Liver (tissue), 9 donors: ENCODE data around the gene TBC1D26. TPM values are rescaled to one million over a fixed set of nuclear protein-coding genes. Genes with fewer than 3 reads are reported as not detected.

Experiments
- DNase-seq: peaks from one replicate; pipeline ENCODE4 v3.0.0-alpha.2; 2017; ENCODE audit warnings: low spot score
- H3K27ac ChIP-seq, 2 donors: one replicate each; pipeline ENCODE4 v1.7.0; 2013; ENCODE audit warnings: inconsistent platforms in 2 of 2, low read length in 2 of 2, control low read depth in 1 of 2, low read depth in 1 of 2, mild to moderate bottlenecking in 1 of 2
- H3K27me3 ChIP-seq, 4 donors: one replicate each; pipeline versions ENCODE4 v1.6.1 to v1.7.0; 2013; ENCODE audit warnings: low read length in 3 of 4, inconsistent platforms in 1 of 4, mild to moderate bottlenecking in 1 of 4, moderate library complexity in 1 of 4; ENCODE audit not compliant: control insufficient read depth in 4 of 4, insufficient read depth in 4 of 4
- H3K36me3 ChIP-seq, 4 donors: one replicate each; pipeline versions ENCODE4 v1.6.1 to v1.7.0; 2013; ENCODE audit warnings: low read length in 3 of 4, mild to moderate bottlenecking in 3 of 4, low read depth in 1 of 4, moderate library complexity in 1 of 4; ENCODE audit not compliant: control insufficient read depth in 4 of 4, insufficient read depth in 3 of 4
- H3K4me1 ChIP-seq, 4 donors: one replicate each; pipeline versions ENCODE4 v1.6.1 to v1.7.0; 2013; ENCODE audit warnings: low read length in 3 of 4, mild to moderate bottlenecking in 3 of 4, moderate library complexity in 1 of 4; ENCODE audit not compliant: control insufficient read depth in 4 of 4, insufficient read depth in 4 of 4
- H3K4me3 ChIP-seq, 3 donors: one replicate each; pipeline versions ENCODE4 v1.6.1 to v1.7.0; 2013; ENCODE audit warnings: low read length in 3 of 3, control low read depth in 1 of 3, low read depth in 1 of 3, mild to moderate bottlenecking in 1 of 3
- H3K9ac ChIP-seq, 2 donors: one replicate each; pipeline ENCODE4 v1.7.0; 2013; ENCODE audit warnings: low read length in 2 of 2, mild to moderate bottlenecking in 2 of 2, moderate library complexity in 2 of 2, control low read depth in 1 of 2, low read depth in 1 of 2
- H3K9me3 ChIP-seq, 4 donors: one replicate each; pipeline versions ENCODE4 v1.6.1 to v1.7.0; 2013; ENCODE audit warnings: low read length in 3 of 4; ENCODE audit not compliant: control insufficient read depth in 4 of 4
- EGR1 ChIP-seq, 2 donors: IDR thresholded peaks; 2 replicates each; pipeline ENCODE4 v1.6.1; 2016 to 2018; ENCODE audit warnings: antibody characterized with exemption in 2 of 2, low read depth in 2 of 2
- FOXA1 ChIP-seq: IDR thresholded peaks from 2 replicates; pipeline ENCODE4 v1.6.1; 2016; ENCODE audit warnings: antibody characterized with exemption
- FOXA2 ChIP-seq: IDR thresholded peaks from 2 replicates; pipeline ENCODE4 v1.6.1; 2016; ENCODE audit warnings: antibody characterized with exemption
- HNF4A ChIP-seq, 2 donors: conservative IDR thresholded peaks; 2 replicates each; pipeline ENCODE4 v1.6.1; 2016; ENCODE audit warnings: antibody characterized with exemption in 2 of 2, mild to moderate bottlenecking in 2 of 2
- HNF4G ChIP-seq: IDR thresholded peaks from 2 replicates; pipeline ENCODE4 v1.6.1; 2016; ENCODE audit warnings: antibody characterized with exemption
- NR2F2 ChIP-seq: IDR thresholded peaks from 2 replicates; pipeline ENCODE4 v1.6.1; 2016; ENCODE audit warnings: antibody characterized with exemption
- RAD21 ChIP-seq, 2 donors: IDR thresholded peaks; 2 replicates each; pipeline ENCODE4 v1.6.1; 2016; ENCODE audit warnings: antibody characterized with exemption in 2 of 2, mild to moderate bottlenecking in 2 of 2
- TAF1 ChIP-seq: conservative IDR thresholded peaks from 2 replicates; pipeline ENCODE4 v1.6.1; 2016; ENCODE audit warnings: antibody characterized with exemption, mild to moderate bottlenecking
- YY1 ChIP-seq: IDR thresholded peaks from 2 replicates; pipeline ENCODE4 v1.6.1; 2016; ENCODE audit warnings: antibody characterized with exemption, mild to moderate bottlenecking
- WGBS: extraction: QIAGEN DNeasy Blood & Tissue Kit; methylation state at CpG from one replicate; pipeline ENCODE4 v1.1.7; 2013; 5-methylcytosine and 5-hydroxymethylcytosine counted together
- polyA plus RNA-seq, 2 donors: library from polyadenylated mRNA; stranded (reverse) in 1 of 2; unstranded in 1 of 2; fragments of 200-250 nt in 1 of 2; fragments of >200 nt in 1 of 2; fragmentation: Nextera tagmentation in 1 of 2; extraction: Ambion mirVana in 1 of 2; gene quantifications; one replicate each; pipeline versions ENCODE4 v1.2.1 to v1.2.3, GENCODE V29; 2013 to 2015
- total RNA-seq, 2 donors: library from RNA; depleted of rRNA; stranded (reverse); fragments of >200 nt; gene quantifications; one replicate each; pipeline ENCODE4 v1.2.3, GENCODE V29; 2014
- TF ChIP-seq, protein P1 (sequence below): IDR thresholded peaks from 2 replicates; pipeline ENCODE4 v1.6.1; 2016; ENCODE audit warnings: antibody characterized with exemption
- TF ChIP-seq, protein P2 (sequence below): IDR thresholded peaks from 2 replicates; pipeline ENCODE4 v1.6.1; 2016; ENCODE audit warnings: antibody characterized with exemption, mild to moderate bottlenecking
- TF ChIP-seq, protein P3 (sequence below): IDR thresholded peaks from 2 replicates; pipeline ENCODE4 v1.6.1; 2016; ENCODE audit warnings: antibody characterized with exemption
- donor health status: healthy.
- donor health status: healthy.
- donor health status: healthy.
- donor health status: healthy.
- donor health status: healthy.

The TBC1D26 gene
- total and polyA plus RNA-seq, 4 donors, result not detected

GRCh38 chr17:15742051-15742795, 10.1 kb downstream of the TBC1D26 start:
- TF ChIP-seq EGR1 (IDR thresholded peaks at IDR 0.05; ENCODE audit: low read depth in 2 of 2) (no peak), RAD21 (IDR thresholded peaks at IDR 0.05) (no peak), TAF1 (no peak), FOXA2 (no peak), HNF4G (no peak), YY1 (no peak), NR2F2 (no peak)
- TF ChIP-seq, protein P1, sequence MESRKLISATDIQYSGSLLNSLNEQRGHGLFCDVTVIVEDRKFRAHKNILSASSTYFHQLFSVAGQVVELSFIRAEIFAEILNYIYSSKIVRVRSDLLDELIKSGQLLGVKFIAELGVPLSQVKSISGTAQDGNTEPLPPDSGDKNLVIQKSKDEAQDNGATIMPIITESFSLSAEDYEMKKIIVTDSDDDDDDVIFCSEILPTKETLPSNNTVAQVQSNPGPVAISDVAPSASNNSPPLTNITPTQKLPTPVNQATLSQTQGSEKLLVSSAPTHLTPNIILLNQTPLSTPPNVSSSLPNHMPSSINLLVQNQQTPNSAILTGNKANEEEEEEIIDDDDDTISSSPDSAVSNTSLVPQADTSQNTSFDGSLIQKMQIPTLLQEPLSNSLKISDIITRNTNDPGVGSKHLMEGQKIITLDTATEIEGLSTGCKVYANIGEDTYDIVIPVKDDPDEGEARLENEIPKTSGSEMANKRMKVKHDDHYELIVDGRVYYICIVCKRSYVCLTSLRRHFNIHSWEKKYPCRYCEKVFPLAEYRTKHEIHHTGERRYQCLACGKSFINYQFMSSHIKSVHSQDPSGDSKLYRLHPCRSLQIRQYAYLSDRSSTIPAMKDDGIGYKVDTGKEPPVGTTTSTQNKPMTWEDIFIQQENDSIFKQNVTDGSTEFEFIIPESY, result no peak
- TF ChIP-seq, protein P2, sequence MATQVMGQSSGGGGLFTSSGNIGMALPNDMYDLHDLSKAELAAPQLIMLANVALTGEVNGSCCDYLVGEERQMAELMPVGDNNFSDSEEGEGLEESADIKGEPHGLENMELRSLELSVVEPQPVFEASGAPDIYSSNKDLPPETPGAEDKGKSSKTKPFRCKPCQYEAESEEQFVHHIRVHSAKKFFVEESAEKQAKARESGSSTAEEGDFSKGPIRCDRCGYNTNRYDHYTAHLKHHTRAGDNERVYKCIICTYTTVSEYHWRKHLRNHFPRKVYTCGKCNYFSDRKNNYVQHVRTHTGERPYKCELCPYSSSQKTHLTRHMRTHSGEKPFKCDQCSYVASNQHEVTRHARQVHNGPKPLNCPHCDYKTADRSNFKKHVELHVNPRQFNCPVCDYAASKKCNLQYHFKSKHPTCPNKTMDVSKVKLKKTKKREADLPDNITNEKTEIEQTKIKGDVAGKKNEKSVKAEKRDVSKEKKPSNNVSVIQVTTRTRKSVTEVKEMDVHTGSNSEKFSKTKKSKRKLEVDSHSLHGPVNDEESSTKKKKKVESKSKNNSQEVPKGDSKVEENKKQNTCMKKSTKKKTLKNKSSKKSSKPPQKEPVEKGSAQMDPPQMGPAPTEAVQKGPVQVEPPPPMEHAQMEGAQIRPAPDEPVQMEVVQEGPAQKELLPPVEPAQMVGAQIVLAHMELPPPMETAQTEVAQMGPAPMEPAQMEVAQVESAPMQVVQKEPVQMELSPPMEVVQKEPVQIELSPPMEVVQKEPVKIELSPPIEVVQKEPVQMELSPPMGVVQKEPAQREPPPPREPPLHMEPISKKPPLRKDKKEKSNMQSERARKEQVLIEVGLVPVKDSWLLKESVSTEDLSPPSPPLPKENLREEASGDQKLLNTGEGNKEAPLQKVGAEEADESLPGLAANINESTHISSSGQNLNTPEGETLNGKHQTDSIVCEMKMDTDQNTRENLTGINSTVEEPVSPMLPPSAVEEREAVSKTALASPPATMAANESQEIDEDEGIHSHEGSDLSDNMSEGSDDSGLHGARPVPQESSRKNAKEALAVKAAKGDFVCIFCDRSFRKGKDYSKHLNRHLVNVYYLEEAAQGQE, result no peak
- TF ChIP-seq, protein P3, sequence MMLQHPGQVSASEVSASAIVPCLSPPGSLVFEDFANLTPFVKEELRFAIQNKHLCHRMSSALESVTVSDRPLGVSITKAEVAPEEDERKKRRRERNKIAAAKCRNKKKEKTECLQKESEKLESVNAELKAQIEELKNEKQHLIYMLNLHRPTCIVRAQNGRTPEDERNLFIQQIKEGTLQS, result no peak
- DNase-seq, result no peak

GRCh38 chr17:15742921-15743320, 10.8 kb downstream of the TBC1D26 start:
- no peak for TF ChIP-seq FOXA1
- no peak for TF ChIP-seq YY1
- TF ChIP-seq HNF4A (conservative IDR thresholded peaks at IDR 0.05), result no peak
- Histone ChIP-seq H3K27me3 (no peaks in the 10 kb centered on the region), H3K4me1 (no peaks in the 10 kb centered on the region), H3K9me3 (no peaks in the 10 kb centered on the region), H3K9ac (no peak overlapping the region), H3K36me3 (no peaks in the 10 kb centered on the region), H3K4me3 (no peak overlapping the region), H3K27ac (no peak overlapping the region)
- WGBS, result 93% methylated on average over 7 of the region's 7 CpGs
- DNase-seq, result no peak

More at GRCh38 chr17:15742051-15742795, 10.1 kb downstream of the TBC1D26 start:
- H3K27me3 ChIP-seq, result no peaks in the 10 kb centered on the region
- H3K4me1 ChIP-seq, result no peaks in the 10 kb centered on the region
- no peaks in the 10 kb centered on the region for H3K36me3 ChIP-seq
- WGBS, result 86% methylated on average over 15 of the region's 15 CpGs
- no peak overlapping the region for H3K27ac ChIP-seq
- no peaks in the 10 kb centered on the region for H3K9me3 ChIP-seq
- no peak overlapping the region for H3K9ac ChIP-seq
- no peak overlapping the region for H3K4me3 ChIP-seq
